ENCODE measurements around the gene HYLS1. TPM values are rescaled to one million over a fixed set of nuclear protein-coding genes. Genes with fewer than 3 reads are reported as not detected.

Gene HYLS1
- total RNA-seq, 4 donors from 2014 or later: 2.7 to 3.3 (median 2.8) TPM; not detected in 1

DNA sequence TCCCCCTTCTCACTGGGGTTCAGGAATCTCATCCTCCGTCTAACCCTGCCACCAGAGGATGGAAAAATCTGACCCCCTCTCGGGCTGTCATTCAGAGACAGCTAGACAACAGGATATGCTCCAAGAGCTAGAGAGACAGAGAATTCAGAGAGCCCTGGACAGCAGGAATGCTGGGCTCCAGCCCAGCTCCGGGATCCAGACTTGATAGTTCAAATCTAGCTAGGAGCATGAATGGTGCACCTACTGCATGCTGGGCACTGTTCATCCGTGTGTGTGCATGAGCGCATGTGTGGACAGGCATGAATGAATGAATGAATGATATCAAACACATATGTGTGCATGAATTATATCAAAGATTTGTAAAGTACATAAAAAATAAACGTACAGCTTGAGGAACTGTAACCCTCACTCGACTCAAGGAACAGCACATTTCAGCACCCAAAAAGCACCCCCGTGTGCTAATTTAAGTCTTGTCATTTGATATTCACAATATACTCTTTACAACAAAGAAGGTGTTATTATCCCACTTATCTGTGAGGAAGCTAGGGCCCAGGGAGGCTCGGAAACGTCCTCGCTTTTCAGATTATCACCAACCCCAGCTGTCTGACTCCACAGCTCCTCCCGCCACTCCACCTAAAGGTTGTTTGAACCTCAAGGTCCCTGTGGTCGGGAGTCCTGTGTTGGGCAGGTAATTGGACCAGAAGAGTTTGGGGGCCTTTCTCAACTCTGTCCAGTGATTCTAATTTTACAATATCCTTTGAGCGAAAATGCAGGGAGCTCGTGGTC, 57.7 kb downstream of the HYLS1 start:
- no peak for DNase-seq
- TF ChIP-seq, protein P1, sequence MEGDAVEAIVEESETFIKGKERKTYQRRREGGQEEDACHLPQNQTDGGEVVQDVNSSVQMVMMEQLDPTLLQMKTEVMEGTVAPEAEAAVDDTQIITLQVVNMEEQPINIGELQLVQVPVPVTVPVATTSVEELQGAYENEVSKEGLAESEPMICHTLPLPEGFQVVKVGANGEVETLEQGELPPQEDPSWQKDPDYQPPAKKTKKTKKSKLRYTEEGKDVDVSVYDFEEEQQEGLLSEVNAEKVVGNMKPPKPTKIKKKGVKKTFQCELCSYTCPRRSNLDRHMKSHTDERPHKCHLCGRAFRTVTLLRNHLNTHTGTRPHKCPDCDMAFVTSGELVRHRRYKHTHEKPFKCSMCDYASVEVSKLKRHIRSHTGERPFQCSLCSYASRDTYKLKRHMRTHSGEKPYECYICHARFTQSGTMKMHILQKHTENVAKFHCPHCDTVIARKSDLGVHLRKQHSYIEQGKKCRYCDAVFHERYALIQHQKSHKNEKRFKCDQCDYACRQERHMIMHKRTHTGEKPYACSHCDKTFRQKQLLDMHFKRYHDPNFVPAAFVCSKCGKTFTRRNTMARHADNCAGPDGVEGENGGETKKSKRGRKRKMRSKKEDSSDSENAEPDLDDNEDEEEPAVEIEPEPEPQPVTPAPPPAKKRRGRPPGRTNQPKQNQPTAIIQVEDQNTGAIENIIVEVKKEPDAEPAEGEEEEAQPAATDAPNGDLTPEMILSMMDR (IDR thresholded peaks at IDR 0.05): no peak
- TF ChIP-seq POLR2A (IDR thresholded peaks at IDR 0.05): no peak
- no peaks in the 10 kb centered on the region for H3K36me3 ChIP-seq
- no peak overlapping the region for H3K27ac ChIP-seq
- no peaks in the 10 kb centered on the region for H3K27me3 ChIP-seq
- no peak overlapping the region for H3K4me3 ChIP-seq
- no peaks in the 10 kb centered on the region for H3K9me3 ChIP-seq
- H3K4me1 ChIP-seq: no peaks in the 10 kb centered on the region

DNA sequence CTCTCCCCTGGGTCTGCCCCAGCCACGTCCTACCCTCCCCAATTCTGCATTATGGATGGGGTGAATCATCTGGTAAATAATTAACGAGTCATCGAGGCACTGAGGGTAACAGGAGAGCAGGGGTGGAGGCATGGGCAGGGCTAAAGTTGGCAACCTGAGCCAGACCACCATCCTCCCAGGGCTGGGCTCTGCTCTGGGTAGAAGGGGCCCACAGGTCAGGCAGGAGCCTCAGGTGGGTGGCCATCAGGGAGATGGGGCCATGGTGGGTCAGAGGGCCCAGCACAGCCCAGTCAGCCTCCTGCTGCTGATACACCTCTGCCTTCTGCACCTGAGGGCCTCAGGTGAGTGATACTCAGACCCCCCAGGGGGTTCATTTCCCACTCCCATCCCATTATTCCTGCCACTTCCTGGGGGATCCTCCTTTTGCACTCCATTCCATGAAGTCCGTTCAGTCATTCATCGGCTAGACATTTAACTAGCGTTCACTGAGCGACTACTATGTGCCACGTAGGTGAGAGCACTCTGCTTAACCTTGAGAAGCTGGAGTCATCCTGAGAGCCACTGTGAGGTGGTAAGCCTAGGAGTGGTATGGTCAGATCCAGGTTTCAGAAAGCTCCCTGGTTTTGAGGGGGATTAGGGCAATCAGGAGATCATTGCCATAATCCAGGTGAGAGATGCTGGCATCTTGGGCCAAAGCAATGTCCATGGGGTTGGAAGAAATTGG, 58.5 kb downstream of the HYLS1 start, which contains the start of gene VSIG10L2:
Gene VSIG10L2, plus strand, starts transcription at position 248 of the 724 bp plus-strand sequence. Its CDS starts 12 bp downstream, at position 260.
- no peak for TF ChIP-seq POLR2A (IDR thresholded peaks at IDR 0.05)
- TF ChIP-seq, protein P1 (IDR thresholded peaks at IDR 0.05): no peak
- no peak within 1 kb of the TSS for H3K27ac ChIP-seq
- no peak for DNase-seq

DNA sequence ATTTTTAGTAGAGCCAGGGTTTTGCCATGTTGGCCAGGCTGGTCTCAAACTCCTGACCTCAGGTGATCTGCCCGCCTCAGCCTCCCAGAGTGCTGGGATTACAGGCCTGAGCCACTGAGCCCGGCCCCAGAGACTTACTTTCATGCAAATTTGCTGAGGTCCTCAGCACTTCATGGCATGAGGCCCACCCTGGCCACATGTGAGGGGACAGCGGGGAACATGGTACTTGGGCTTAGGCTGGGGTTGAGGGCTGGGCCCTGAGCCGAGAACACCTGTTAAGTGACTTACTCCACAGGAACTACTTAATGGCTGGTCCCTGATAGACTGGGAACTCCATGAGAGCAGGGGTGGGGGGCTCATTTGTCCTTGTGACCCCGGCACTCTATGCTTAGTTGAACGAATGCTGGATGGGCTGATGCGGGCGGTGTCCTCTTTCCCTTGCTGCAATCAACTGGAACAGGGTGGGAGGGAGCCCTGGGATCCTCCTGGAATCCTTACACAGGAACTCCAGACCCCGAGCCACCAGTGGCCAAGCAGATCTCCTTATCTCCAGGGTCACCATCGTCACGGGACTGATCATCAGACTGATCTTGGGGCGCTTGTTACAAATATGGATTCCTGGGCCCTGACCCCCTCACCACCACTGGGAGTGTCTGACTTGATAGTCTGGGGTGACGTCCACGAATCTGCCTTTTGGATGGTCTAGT, 59.4 kb downstream of the HYLS1 start:
- no peaks in the 10 kb centered on the region for H3K9me3 ChIP-seq
- no peaks in the 10 kb centered on the region for H3K36me3 ChIP-seq
- peaks cover 0 to 6% (median 0%) of the 10 kb centered on the region in 4 donors for H3K4me1 ChIP-seq
- H3K27me3 ChIP-seq: no peaks in the 10 kb centered on the region
- DNase-seq: no peak
- H3K27ac ChIP-seq: no peak overlapping the region
- H3K4me3 ChIP-seq: no peak overlapping the region
- no peak for TF ChIP-seq POLR2A (IDR thresholded peaks at IDR 0.05)
- TF ChIP-seq, protein P1 (IDR thresholded peaks at IDR 0.05): no peak

More for the DNA sequence above, 58.5 kb downstream of the HYLS1 start, which contains the start of gene VSIG10L2:
- peaks cover 0 to 3% (median 0%) of the 10 kb centered on the region in 4 donors for H3K4me1 ChIP-seq
- H3K27me3 ChIP-seq: no peaks in the 10 kb centered on the region
- no peaks in the 10 kb centered on the region for H3K36me3 ChIP-seq
- no peaks in the 10 kb centered on the region for H3K9me3 ChIP-seq
- H3K4me3 ChIP-seq: no peak within 1 kb of the TSS

DNA sequence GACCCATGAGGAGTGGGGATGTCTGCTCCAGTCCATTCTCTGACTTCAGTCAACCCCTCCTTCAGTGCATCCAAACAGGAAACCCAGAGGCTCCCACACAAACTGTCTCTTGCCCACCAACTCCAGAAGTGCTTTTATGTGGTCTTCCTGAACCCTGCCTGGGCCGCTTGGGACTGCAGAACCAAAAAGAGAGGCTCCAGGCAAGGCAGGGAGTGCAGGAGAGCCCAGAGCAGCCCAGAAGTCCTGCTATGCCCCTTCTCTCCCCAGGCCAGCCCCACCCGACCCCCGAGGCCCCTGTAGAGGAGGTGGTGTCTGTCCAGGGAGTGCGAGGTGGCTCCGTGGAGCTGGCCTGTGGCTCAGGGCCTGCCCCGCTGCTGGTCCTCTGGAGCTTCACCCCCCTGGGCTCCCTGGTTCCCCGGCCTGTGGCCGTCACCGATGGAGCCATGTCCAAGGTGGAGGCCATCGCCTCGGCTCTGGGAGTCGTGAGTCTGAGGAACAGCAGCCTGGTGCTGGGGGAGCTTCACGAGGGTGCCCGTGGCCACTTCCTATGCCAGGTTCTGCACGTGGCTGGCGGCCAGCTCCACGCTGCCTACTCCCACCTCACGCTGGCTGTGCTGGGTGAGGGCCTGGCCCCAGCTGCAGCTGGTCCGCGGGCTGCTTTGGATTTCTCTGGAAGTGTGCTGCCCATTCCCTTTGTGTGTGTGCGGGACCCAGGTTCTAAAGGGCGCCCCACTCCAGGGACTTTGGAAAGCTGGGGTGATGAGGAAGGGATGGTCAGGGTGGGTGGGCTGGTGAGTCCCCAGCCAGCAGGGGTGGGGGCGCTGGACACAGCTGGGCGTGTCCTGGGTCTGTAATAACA, 60.2 kb downstream of the HYLS1 start:
- no peak for TF ChIP-seq POLR2A (IDR thresholded peaks at IDR 0.05)
- TF ChIP-seq, protein P1 (IDR thresholded peaks at IDR 0.05): no peak
- Histone ChIP-seq H3K27ac (no peak overlapping the region), H3K4me1 (peaks cover 0 to 11% (median 0%) of the 10 kb centered on the region in 4 donors), H3K27me3 (no peaks in the 10 kb centered on the region), H3K9me3 (no peaks in the 10 kb centered on the region), H3K36me3 (no peaks in the 10 kb centered on the region), H3K4me3 (no peak overlapping the region)
- DNase-seq: no peak

Data from Peyer's patch (tissue), 4 donors.